ENCODE data around the gene LPCAT1. TPM values are rescaled to one million over a fixed set of nuclear protein-coding genes. Genes with fewer than 3 reads are reported as not detected.

Gene LPCAT1
- total RNA-seq, 2 experiments from 2014 or later: 31.2 to 34.1 TPM

DNA sequence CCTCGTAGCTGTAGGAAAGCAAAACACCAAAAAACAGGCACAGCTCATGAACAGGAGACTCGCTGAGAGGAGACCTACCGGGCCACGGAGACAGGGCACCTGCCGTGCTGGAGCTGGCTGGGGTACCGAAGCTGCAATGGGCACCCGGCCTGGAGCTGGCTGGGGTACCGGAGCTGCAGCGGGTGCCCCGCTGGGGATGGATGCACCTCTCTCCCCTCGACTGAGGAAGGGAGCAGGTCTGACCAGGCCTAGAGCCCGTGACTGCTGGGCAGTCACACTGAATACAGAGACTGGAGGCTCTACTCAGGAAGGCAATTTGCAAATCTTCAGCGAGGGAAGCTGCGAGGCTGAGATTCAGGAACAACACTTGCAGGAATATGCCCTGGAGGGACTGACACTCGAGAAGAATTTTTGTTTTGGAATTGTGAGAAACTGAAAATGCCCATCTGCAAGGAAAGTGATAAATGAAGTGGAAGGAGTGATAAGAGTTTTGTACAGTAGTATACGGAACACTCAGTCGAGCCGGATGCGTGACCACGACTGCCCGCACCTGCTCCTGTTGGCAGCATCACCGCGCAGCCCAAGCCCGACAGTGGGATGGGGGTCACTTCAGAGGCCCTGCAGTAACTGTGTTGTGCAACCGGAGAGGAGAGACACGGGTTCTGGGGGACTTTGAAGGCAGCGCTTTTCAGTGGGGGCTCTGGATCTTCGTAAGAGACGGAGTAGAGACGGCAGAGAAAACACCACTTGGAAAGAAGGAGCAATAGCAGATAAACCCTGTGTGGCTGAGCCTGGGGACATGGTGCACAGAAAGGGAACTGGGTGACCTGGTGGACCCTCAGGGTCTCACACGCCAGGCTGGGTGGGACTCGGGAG lies 27.9 kb upstream of the LPCAT1 start:
- no peaks in the 10 kb centered on the region for H3K4me1 Mint-ChIP-seq (ENCODE audit: low read depth)
- no peaks in the 10 kb centered on the region for H3K36me3 Mint-ChIP-seq (ENCODE audit: low read depth)
- intact Hi-C loops (cut with micrococcal nuclease): no loop called here
- H3K4me3 Mint-ChIP-seq: no peak overlapping the region
- H3K27me3 Mint-ChIP-seq (ENCODE audit: low read depth): no peaks in the 10 kb centered on the region
- no peaks in the 10 kb centered on the region for H3K9me3 Mint-ChIP-seq
- no peak overlapping the region for H3K27ac Mint-ChIP-seq
- no peak for DNase-seq
- CTCF ChIA-PET: no interaction called here

DNA sequence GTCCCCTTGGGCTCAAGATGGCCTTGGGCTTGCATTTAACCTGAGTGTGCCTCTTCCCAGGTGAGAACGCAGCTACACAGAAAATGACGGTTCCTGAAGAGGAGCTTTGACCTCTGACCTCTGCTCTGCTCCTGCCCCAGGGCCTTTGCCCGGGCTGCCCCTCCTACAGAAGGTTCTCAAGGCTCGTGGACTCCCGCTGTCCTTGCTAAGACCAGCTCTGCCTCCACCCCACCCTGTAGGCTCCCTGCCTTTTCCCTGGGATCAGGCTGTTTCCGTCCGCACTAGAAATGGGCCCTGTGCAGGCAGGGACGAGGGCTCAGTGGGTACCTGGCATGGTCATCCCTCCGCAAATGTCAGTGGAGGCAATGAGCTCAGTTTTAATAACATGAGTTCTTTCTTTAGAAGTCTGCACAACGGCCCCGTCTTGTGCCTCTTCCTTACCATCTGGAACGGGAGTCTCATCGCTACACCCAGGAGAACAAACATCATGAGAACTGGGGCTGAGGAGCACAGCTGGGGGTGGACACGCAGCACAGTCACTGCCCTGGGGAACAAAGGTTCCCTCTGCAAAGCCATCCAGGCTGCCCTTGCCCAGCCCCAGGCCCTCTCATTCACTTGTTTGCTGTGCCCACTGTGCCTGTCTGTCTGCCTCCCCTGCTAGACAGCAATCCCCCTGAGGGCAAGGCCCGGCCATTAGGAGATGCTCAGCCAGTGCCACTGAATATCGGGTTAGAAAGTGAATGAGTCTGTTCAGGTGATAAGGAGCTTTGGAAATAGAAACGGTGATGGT lies 26.7 kb upstream of the LPCAT1 start:
- Mint-ChIP-seq H3K4me3 (no peak overlapping the region), H3K27ac (no peak overlapping the region), H3K4me1 (ENCODE audit: low read depth) (no peaks in the 10 kb centered on the region), H3K9me3 (no peaks in the 10 kb centered on the region), H3K27me3 (ENCODE audit: low read depth) (no peaks in the 10 kb centered on the region), H3K36me3 (ENCODE audit: low read depth) (no peaks in the 10 kb centered on the region)
- DNase-seq: no peak
- intact Hi-C loops (cut with micrococcal nuclease): no loop called here
- CTCF ChIA-PET: no interaction called here

DNA sequence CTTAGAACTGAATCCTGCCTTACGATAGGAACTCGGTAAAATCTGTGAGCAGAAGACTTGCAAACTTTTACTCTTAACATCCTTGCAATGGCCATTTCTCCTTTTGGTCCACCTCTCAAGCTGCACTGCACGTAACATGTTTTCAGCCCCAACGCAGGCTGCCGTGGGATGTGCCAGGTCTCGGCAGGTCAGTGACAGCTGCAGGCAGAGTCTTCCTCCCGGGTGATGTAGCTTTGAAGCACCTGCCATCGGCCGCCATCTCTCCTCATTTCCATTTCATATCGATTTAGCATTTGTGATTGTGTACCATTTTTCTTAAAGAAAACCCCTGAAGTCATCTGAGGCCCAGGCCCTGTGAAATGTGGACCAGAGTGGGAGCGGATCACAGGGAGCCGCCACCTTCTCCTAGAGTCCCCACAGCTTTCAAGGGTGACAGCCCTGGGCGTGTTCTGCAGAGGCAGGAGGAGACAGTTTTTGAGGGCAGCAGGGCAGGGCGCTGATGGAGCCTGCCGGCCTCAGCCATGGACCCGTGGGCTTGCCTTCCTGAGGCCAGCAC lies 25.8 kb upstream of the LPCAT1 start:
- CTCF ChIA-PET: no interaction called here
- Mint-ChIP-seq H3K36me3 (ENCODE audit: low read depth) (no peaks in the 10 kb centered on the region), H3K4me1 (ENCODE audit: low read depth) (no peaks in the 10 kb centered on the region), H3K27me3 (ENCODE audit: low read depth) (no peaks in the 10 kb centered on the region), H3K27ac (no peak overlapping the region), H3K4me3 (no peak overlapping the region), H3K9me3 (no peaks in the 10 kb centered on the region)
- intact Hi-C loops (cut with micrococcal nuclease): no loop called here
- no peak for DNase-seq

DNA sequence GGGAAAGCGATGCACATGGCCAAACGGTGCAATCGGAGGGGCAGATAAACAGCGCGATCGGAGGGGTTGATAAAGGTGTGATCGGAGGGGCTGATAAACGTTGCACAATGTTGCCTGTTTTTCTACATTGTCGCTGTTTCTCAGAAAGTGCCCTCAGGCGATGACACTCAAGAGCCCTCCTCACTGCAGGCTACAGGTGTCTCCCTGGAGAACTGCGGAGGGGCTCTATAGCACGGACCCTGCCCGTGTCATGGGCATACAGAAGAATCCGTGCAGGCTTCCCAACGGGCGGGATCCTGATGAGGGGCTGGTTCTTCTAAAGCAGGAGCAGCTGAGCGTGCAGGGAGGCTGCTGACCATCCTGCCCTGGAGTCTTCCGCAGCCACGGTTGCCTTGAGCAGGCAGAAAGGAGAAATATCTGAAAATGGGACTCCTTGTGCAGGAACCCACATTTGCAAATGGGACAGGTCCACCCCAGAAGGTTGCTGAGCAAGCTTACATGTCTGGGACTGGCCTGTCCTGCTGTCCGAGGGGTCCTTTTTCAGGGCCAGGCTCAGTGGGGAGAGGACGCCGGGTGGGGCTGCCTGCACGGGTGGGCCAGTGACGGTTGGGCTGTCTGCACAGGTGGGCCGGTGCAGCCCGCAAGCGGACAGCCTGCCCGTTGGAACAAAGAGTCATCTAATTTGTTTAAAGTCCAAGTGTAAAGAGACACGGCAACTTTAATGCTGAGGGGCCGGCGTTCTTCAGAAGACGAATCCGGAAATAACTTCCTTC lies 25.1 kb upstream of the LPCAT1 start:
- Mint-ChIP-seq H3K27ac (no peak overlapping the region), H3K9me3 (no peaks in the 10 kb centered on the region), H3K36me3 (ENCODE audit: low read depth) (no peaks in the 10 kb centered on the region), H3K4me3 (no peak overlapping the region), H3K27me3 (ENCODE audit: low read depth) (no peaks in the 10 kb centered on the region), H3K4me1 (ENCODE audit: low read depth) (no peaks in the 10 kb centered on the region)
- intact Hi-C loops (cut with micrococcal nuclease): no loop called here
- CTCF ChIA-PET: no interaction called here
- DNase-seq: no peak

DNA sequence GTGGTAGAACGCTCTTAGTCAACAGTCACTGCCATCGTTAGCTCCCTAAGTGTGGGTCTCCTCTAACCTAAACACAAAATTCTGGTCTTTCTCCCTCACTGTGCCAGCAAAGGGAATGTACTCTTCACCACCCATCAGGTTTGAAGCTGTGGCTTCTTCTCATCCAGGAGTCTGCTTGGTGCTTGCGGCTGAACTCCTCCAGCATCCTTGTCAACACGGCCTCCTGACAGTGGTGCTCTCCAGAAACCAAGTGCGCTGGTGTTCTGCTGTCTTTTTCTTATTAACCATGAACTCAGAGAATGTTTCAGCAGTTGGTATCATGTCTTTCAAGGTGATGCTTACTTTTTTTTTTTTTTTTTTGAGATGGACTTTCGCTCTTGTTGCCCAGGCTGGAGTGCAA lies 23.9 kb upstream of the LPCAT1 start:
- Mint-ChIP-seq H3K27ac (no peak overlapping the region), H3K9me3 (no peaks in the 10 kb centered on the region), H3K36me3 (ENCODE audit: low read depth) (no peaks in the 10 kb centered on the region), H3K4me3 (no peak overlapping the region), H3K27me3 (ENCODE audit: low read depth) (no peaks in the 10 kb centered on the region), H3K4me1 (ENCODE audit: low read depth) (no peaks in the 10 kb centered on the region)
- intact Hi-C loops (cut with micrococcal nuclease): no loop called here
- CTCF ChIA-PET: interaction anchor here (0.5 to 0.7 kb wide), 2 partner anchors 15 to 377 kb away, joined by 3 to 5 read pairs; no protein-coding TSS in a partner anchor
- no peak for DNase-seq

DNA sequence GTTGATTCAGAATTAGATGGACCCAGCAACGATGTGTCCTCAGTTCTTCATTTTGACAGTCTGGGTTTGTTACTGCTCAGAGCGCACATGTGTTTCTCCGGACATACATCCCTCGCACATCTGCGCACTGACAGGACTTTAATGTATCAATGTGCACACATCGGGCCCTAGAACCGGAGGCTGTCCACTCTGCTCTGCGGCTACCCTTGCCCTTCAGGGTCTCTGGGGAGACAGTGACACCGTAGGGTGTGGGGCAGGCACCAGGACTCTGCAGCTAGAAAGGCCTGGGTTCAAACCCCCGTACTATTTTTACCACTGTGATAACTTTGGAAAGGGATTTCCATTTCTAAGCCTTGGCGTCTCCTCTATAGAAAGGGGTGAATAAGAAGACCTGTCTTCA lies 23.5 kb upstream of the LPCAT1 start:
- Mint-ChIP-seq H3K27me3 (ENCODE audit: low read depth) (no peaks in the 10 kb centered on the region), H3K27ac (no peak overlapping the region), H3K4me1 (ENCODE audit: low read depth) (no peaks in the 10 kb centered on the region), H3K36me3 (ENCODE audit: low read depth) (no peaks in the 10 kb centered on the region), H3K4me3 (no peak overlapping the region), H3K9me3 (no peaks in the 10 kb centered on the region)
- intact Hi-C loops (cut with micrococcal nuclease): no loop called here
- CTCF ChIA-PET: no interaction called here
- DNase-seq: no peak

DNA sequence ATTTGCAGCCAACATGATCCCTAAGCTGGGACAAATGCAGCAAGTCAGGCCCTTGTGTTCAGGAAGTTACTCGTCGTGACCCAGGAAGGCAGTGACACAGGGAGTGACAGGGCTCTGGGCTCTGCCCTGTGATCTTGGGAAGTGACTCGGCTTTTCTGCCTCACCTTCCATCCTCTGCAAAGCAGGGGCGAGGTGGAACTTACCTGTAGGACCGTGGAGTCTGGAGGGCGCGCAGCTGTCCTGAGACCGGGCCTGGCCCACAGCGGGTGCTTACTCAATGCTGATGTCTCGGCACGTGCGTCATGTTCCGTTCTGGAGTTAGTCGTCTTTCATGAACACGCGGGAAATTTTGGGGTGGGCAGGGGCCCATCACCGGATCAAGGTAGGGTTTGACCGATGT lies 22.8 kb upstream of the LPCAT1 start:
- CTCF ChIA-PET: no interaction called here
- Mint-ChIP-seq H3K9me3 (no peaks in the 10 kb centered on the region), H3K4me3 (no peak overlapping the region), H3K27ac (no peak overlapping the region), H3K36me3 (ENCODE audit: low read depth) (no peaks in the 10 kb centered on the region), H3K27me3 (ENCODE audit: low read depth) (no peaks in the 10 kb centered on the region), H3K4me1 (ENCODE audit: low read depth) (no peaks in the 10 kb centered on the region)
- no peak for DNase-seq
- intact Hi-C loops (cut with micrococcal nuclease): no loop called here

DNA sequence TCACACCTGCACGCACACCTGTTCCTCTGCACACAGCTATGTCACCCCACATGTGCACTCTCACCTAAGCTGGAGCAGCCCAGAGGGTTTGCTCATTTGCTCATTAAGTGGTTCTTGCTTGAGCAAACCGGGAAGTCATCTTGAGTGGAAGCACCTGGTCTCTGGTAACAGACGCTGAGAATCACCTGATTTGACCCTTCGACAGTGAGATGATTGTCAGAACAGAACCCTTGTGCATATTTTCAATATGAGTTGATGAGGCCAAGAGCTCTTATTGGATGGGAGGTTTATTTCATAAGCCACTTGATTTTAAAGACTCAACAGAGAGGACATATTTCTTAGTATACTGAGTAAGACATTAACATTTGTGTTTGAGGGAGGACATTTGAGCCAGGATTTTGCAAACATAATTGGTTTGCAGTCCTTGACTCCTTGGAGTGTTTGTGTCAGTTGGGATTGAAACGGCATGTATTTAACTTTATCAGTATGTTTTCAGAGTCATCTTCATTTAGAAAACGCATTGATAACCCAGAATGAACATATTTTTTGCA lies 22.1 kb upstream of the LPCAT1 start:
- H3K27ac Mint-ChIP-seq: no peak overlapping the region
- intact Hi-C loops (cut with micrococcal nuclease): no loop called here
- H3K4me3 Mint-ChIP-seq: no peak overlapping the region
- no peaks in the 10 kb centered on the region for H3K9me3 Mint-ChIP-seq
- no peaks in the 10 kb centered on the region for H3K4me1 Mint-ChIP-seq (ENCODE audit: low read depth)
- CTCF ChIA-PET: no interaction called here
- no peaks in the 10 kb centered on the region for H3K27me3 Mint-ChIP-seq (ENCODE audit: low read depth)
- H3K36me3 Mint-ChIP-seq (ENCODE audit: low read depth): no peaks in the 10 kb centered on the region
- no peak for DNase-seq

DNA sequence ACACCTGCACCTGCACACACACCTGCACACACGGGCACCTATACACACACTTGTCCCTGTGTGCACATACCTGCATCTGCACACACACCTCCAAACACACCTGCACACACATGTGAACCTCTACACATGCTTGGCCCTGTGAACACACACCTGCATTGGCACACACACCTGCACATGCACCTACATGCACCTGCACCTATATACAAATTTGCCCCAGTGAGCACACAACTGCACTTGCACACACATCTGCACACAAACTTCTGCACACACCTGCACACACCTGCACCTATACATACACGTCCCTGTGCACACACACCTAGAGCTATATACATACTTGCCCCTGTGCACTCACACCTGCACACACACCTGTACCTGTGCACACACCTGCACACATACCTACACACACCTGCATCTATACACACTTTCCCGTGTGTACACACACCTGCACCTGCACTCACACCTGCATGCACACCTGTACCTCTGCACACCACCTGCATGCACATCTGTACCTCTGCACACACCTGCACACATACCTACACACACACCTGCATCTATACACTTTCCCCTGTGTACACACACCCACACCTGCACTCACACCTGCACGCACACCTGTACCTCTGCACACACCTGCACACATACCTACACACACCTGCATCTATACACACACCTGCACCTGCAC lies 21.5 kb upstream of the LPCAT1 start:
- Mint-ChIP-seq H3K4me1 (ENCODE audit: low read depth) (no peaks in the 10 kb centered on the region), H3K27me3 (ENCODE audit: low read depth) (no peaks in the 10 kb centered on the region), H3K4me3 (no peak overlapping the region), H3K36me3 (ENCODE audit: low read depth) (no peaks in the 10 kb centered on the region), H3K9me3 (no peaks in the 10 kb centered on the region), H3K27ac (no peak overlapping the region)
- DNase-seq: no peak
- CTCF ChIA-PET: no interaction called here
- intact Hi-C loops (cut with micrococcal nuclease): no loop called here

DNA sequence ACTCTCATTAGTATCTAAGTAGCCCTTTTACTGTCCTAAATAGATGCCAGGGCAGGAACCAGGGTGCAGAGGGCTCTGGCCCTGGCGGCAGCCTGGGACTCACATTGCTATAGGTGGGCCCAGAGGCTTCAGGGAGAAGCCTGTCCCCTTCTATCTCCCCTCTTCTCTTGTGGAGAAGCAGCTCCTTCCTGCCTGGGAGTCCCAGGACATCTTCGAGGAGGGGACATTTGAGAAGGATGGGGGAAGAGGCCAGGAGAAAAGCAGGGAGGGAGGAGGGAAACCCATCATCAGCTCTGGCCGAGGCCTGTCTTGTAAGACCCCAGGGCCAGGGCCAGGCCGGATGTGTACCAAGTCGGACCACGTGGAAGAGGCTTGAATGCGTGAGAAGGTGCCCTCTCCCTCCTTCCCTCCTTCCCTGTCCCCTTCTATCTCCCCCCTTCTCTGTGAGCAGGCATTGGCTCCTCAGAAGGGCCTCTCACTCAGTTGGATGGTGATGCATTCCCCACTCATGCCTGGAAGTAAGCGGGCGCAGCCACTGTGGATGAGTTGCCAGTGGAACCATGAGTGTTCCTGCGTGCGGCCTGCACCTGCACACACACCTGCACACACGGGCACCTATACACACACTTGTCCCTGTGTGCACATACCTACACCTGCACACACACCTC lies 20.7 kb upstream of the LPCAT1 start:
- intact Hi-C loops (cut with micrococcal nuclease): no loop called here
- Mint-ChIP-seq H3K27me3 (ENCODE audit: low read depth) (no peaks in the 10 kb centered on the region), H3K27ac (no peak overlapping the region), H3K4me1 (ENCODE audit: low read depth) (no peaks in the 10 kb centered on the region), H3K9me3 (no peaks in the 10 kb centered on the region), H3K4me3 (no peak overlapping the region), H3K36me3 (ENCODE audit: low read depth) (no peaks in the 10 kb centered on the region)
- CTCF ChIA-PET: no interaction called here
- DNase-seq: no peak

DNA sequence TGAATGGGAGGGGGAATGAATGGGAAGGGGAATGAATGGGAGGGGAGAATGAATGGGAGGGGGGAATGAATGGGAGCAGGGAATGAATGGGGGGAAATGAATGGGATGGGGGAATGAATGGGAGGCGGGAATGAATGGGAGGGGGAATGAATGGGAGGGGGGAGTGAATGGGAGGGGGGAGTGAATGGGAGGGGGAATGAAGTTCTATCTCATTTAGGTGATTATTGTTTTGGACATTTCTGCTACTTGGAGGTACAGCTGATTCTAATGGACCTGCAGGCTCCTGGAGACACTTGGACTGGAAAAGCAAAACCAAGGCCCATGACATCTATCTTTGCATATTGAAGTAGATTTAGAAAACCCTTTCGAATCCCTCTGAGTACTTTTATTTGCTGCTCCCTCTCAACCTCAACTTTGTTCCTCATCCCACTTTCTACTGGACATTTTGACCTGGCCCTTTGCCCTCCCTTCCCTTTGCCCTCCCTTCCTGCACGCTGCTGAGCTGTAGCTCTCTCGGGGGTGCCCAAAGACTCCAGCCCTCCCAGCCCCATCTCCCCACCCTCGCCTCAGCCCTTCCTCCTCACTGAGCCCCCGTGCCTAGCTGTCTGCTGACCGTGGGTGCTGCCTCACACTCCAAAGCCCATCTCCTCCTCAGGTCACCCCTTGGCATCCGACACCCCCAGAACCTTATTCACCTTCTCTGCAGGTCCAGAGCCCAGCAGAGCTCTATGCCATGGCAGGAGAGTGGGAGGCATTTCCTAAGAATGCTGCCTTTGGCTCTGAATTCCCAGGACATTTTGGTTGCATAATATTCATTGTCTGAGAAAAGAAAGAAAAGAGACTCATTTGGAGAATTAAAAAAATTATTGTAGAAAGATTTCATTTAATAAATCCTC lies 19.9 kb upstream of the LPCAT1 start:
- no peak for DNase-seq
- Mint-ChIP-seq H3K4me1 (ENCODE audit: low read depth) (no peaks in the 10 kb centered on the region), H3K27me3 (ENCODE audit: low read depth) (no peaks in the 10 kb centered on the region), H3K4me3 (no peak overlapping the region), H3K27ac (no peak overlapping the region), H3K9me3 (no peaks in the 10 kb centered on the region), H3K36me3 (ENCODE audit: low read depth) (no peaks in the 10 kb centered on the region)
- CTCF ChIA-PET: no interaction called here
- intact Hi-C loops (cut with micrococcal nuclease): no loop called here
